Peyer's patch (tissue), 4 donors: ENCODE results near the gene TMCC1.

Experiments
- CTCF ChIP-seq, 6 experiments: fragments of 450-650 bp in 4 of 6; fragments of 200-600 bp in 2 of 6; sonication (generic) in 1 of 6; IDR thresholded peaks; one replicate each; pipeline ENCODE4 v1.5.1; 2017 to 2019; ENCODE audit warnings: antibody characterized with exemption in 6 of 6, mild to moderate bottlenecking in 3 of 6, moderate library complexity in 1 of 6
- POLR2A ChIP-seq, 2 donors: fragments of 450-650 bp; IDR thresholded peaks; one replicate each; pipeline ENCODE4 v1.5.1; 2017; ENCODE audit warnings: antibody characterized with exemption in 2 of 2, mild to moderate bottlenecking in 2 of 2, moderate library complexity in 2 of 2

GRCh38 chr3:129746629-129747028 lies 146.9 kb downstream of the TMCC1 start:
- no peak for TF ChIP-seq CTCF (IDR thresholded peaks at IDR 0.05)
- TF ChIP-seq POLR2A (IDR thresholded peaks at IDR 0.05) = no peak
